OCI-LY1 (cell line): Measurements from ENCODE around the gene FUT1.

Source experiments
- CTCF ChIP-seq: fragments of 200-600 bp; sonication (generic), shearing (Covaris generic); IDR thresholded peaks from 2 replicates; pipeline ENCODE4 v1.5.1; 2017; ENCODE audit warnings: mild to moderate bottlenecking, antibody characterized with exemption, low read length, moderate library complexity, mixed read lengths
- EZH2 ChIP-seq: fragments of 200-600 bp; sonication (generic), shearing (Covaris generic); IDR thresholded peaks from 2 replicates; pipeline ENCODE4 v1.8.0; 2017; ENCODE audit warnings: borderline replicate concordance, mixed run types, mild to moderate bottlenecking, antibody characterized with exemption, low read length, moderate library complexity, mixed read lengths

- no peak for TF ChIP-seq CTCF
- TF ChIP-seq EZH2, result no peak
These were observed 16.7 kb upstream of the FUT1 start for GRCh38 chr19:48768994-48769713.
